C1 segment of cervical spinal cord (tissue), 14 donors: Measurements from ENCODE around the gene TMEM256.

Experiments
- DNase-seq, 14 donors: peaks; one replicate each; lab custom pipeline; 2025; lab: John Stamatoyannopoulos, UW

TMEM256 gene

GRCh38 chr17:7408863-7409262 lies 5.0 kb upstream of the TMEM256 start:
- DNase-seq, result no peak

DNA sequence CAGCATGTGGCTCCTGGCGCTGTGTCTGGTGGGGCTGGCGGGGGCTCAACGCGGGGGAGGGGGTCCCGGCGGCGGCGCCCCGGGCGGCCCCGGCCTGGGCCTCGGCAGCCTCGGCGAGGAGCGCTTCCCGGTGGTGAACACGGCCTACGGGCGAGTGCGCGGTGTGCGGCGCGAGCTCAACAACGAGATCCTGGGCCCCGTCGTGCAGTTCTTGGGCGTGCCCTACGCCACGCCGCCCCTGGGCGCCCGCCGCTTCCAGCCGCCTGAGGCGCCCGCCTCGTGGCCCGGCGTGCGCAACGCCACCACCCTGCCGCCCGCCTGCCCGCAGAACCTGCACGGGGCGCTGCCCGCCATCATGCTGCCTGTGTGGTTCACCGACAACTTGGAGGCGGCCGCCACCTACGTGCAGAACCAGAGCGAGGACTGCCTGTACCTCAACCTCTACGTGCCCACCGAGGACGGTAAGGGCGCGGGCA lies 4.4 kb upstream of the TMEM256 start:
- DNase-seq, result no peak

- no peak for DNase-seq
Measured at GRCh38 chr17:7407485-7408251, 3.8 kb upstream of the TMEM256 start, which contains the start of gene NLGN2. Gene NLGN2, plus strand, starts transcription at chr17:7407845. Its CDS starts 411 bp downstream, at chr17:7408256.

DNA sequence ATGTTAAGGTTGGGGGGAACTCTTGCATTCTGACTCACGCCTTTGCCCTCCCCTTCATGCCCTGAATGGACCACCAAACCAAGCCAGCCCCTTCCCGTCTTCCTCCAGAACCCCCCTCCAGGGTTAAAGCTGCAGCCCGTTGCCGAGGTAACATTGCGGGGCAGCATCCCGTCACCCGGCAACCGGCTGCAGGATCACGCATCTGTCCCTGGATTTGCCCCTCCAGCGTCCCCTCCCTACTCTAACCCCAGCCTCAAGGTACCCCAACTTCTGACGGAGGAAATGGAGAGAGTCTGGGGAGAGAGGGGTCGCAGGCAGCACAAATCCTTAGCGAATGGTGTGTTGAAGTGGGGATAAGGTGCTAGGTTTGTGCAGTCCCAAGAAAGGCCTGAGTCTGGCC lies 3.2 kb upstream of the TMEM256 start:
- DNase-seq, result no peak

DNA sequence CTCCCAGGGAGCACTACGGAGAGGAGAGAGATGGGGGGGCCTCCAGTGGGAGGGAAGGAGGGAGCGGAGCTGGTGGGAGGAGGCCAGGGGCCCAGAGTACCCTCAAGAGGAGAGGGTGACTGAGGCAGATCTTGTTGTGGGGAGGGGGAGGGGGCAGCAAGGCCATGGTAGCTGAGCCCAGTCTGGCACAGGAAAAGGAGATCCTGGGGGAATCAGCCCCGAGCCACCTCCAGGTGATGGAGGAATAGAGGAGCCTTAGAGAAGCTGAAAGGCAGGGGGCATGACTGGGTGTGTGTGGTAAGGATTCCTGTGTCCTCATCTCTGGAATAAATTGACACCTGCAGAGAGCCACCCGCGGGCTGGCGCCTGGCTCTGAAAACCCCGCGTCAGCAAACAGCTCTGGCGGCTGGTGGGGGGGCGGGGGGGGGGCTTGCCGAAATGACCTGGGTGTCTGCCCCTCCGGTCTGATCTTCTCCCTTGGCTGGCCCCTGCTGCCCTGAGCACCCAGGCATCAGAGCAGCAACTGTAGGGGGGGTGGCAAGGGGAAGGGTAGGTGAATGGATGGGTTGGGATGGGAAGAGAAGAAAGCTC lies 2.4 kb upstream of the TMEM256 start:
- DNase-seq, result peak in 1 of 14 donors; percentile 33

- DNase-seq, result peak in 7 of 14 donors; percentile 28 to 58 (median 38)
Measured at GRCh38 chr17:7405350-7406234, 1.7 kb upstream of the TMEM256 start.

- peak in 6 of 14 donors; percentile 6 to 97 (median 78) for DNase-seq
Measured at GRCh38 chr17:7404737-7405349, 946 bp upstream of the TMEM256 start.

DNA sequence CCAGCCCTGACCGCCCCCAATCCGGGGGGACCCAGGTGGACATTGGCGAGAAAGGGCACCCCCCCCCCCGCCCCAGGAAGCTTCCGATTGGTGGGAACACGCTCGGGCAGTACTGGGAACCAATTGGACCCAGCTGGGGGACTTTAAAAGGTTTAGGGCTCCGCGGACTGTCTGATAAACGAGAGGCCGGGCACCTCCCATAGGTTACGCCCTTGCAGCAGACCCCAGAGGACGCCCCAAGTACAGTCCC lies 245 bp downstream of the TMEM256 start:
- no peak for DNase-seq

GRCh38 chr17:7403043-7403726 lies 712 bp downstream of the TMEM256 start:
- no peak for DNase-seq

- no peak for DNase-seq
Measured at GRCh38 chr17:7398612-7399011, 5.3 kb downstream of the TMEM256 start.

DNA sequence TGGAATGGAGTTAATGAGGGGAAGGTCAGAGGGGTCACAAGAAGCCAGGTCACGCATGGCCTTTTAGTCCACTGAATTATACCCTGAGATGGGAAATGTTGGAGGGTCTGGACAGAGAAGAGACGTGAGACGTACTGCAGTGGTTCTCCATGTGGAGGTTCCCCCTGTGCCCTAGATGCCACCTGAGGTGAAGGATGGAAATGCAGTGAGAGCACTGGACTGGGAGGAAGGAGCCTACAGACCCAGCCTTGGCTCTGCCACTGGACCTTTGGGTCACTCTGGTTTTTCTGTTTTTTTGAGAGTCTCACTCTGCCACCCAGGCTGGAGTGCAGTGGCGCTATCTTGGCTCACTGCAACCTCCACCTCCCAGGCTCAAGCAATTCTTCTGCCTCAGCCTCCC lies 7.8 kb downstream of the TMEM256 start:
- DNase-seq, result no peak

DNA sequence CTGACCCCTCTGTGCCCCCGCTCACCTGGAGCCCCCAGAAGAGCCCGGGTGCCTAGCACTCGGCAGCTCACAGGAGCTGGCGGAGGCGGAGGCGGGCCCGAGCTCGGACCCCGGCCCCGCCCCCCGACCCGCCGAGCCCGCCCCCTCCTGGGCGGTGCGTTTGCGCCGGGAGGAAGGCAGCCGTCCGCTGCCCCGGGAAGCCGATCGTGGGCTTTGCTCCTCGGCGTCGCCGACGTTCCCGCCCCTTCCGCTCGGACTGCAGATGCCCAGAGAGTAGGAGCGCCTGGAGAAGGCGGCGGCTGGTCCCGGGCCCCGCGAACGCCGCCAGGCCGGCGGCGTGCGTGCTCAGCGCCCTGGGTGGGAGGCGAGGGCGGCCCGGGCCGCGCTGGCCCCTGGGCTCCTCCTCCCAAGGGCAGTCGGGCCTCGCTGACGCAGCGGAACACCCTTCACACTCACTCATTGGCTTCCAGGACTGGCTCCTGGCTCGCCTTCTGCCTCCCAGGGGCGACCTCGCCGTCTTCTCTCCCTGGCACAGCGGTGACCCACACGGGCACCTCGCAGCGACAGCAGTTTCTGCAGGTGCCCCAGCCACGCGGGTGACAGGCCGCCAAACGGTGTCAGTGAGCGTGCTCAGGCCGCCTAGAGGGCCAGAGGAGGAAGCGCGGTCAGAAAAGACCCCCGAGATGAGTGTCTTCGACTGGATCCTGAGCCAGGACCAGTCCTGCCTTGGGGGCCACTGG lies 9.3 kb downstream of the TMEM256 start, which contains the start of gene PLSCR3:
Gene PLSCR3 (minus strand): TSS at position 74 of the 740 bp plus-strand sequence. CDS start 415 bp downstream, outside the sequence.
- peak in 13 of 14 donors; percentile 62 to 93 (median 79) for DNase-seq

GRCh38 chr17:7393613-7394451 lies 10.1 kb downstream of the TMEM256 start:
- DNase-seq, result no peak

DNA sequence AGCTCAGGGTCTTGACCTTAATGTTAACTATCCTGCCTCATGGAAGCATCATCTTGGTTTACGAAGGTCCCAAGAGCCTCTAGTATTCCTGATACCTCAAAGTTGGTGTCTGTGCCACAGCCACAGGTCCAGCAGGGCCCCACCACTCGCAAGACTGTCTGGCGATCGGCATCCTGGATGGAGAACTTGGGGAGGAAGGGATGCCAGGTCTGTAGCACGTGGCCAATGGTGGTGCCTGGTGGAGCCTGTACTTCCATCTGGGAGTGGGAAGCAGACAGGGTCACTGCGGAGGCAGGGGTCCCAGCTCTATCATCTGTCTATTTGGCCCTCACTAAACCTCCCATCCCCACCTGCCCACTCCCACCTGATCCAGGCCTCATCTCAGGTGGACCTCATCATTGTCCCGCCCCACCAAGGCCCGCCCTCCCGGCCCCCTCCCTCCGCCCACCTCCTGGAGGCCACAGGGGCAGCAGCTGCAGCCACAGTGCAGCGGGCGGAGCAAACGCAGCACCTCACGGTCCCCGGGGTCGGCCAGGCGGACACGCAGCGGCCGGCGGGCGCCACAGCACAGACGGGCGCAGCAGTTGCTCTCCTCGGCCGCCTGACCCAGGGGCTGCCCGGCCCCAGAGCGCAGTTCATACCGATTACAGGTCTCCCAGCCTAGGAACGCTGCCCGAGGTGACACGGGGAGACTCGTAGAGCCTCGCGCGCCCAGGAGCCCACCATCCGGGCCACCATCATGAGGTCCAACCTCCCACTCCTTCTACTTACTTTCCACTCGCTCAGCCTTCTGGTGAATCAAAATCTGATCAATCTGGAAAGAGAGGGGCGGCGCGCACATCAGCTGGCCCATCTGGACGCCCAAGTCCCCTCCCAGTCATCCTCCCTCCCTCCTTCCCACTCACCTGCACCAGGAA lies 10.9 kb downstream of the TMEM256 start:
- no peak for DNase-seq

- no peak for DNase-seq
Measured at GRCh38 chr17:7391307-7391706, 12.6 kb downstream of the TMEM256 start.

- DNase-seq, result no peak
Measured at GRCh38 chr17:7389924-7390910, 13.7 kb downstream of the TMEM256 start.

DNA sequence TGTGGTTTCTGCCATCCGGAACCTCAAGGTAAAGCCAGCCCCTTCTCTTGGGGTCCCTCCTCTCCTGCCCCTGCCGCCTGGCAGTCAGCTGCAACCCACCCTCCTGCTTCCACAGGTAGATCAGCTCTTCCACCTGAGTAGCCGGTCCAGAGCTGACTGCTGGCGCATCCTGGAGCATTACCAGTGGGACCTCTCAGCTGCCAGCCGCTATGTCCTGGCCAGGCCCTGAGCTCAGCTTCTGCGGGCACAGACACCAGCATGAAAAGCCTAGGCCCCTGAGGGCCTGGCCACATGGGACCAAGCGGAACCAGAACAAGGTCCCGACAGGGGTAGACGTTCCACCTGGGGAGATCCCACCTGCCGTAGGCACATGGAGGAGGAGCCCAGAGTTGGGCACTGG lies 15.0 kb downstream of the TMEM256 start:
- no peak for DNase-seq
